GM21737 (cell line): ENCODE measurements around the gene ADGRD2.

Source experiments
- ATAC-seq: cut with Tn5 transposase; IDR thresholded peaks from one replicate; pipeline ENCODE4 v1.9.1; 2021; ENCODE audit warnings: mild to moderate bottlenecking, moderate library complexity; ENCODE audit not compliant: unreplicated experiment

Gene ADGRD2

DNA sequence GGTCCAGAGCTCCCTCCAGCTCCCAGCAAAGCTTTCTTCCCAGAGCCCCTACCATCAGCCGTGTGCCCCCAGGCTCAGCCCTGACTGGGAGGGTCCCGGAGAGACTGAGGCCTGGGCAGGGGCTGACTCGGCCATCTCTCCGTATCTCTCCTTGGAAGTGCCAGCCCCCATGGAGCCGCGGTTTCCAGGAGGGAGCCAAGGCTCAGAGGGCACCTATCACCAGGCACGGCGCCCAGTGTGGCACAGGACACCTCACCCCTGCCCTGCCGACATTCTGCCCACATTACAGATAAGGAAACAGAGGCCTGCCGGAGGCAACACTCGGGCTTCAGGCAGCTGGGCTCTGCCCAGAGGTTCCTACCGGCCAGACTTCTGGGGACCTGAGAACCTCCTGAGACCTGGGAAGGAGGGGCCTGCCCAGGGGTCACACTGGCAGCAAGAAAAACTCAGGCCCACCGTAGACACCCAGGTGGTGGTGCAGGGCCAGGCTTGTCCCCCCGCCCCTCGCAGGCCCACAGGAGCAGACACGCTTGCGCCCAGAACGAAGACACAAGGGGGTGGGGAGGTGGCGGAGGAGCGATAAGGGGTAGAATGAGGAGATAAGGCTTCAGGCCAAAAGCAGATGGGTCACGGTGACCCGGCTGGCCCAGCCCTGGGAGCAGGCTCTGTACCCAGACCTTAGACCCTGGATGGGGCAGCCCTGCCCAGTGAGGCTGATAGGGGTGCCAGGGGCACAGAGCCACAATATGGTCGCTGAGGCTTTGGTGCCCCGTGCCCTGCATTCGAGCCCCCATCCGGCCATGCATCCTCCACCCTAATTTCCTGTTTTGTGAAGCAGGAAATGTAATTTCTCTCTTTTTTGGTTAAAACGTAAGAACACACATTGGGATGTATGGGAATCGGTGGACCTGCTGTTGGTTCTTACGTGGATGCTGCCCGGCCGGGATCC is 45.1 kb downstream of the ADGRD2 start:
- no peak for ATAC-seq

DNA sequence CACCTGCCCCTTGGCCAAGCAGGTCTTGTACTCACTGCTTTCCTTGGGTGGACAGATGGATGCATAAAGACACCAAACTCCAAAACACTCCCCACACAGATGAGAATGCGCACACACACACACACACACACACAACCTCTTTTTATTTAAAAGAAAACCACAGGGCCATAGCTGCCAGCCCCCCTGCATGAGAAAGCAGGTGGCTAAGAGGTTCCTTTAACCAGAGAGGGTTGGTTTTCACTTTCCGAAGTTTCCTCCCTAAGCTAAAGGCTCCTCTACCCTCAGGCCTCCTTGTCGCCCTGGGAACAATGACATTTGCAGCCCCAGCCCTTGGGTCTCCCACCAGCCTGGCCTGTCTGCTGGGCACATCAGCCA is 45.8 kb downstream of the ADGRD2 start:
- ATAC-seq: no peak

DNA sequence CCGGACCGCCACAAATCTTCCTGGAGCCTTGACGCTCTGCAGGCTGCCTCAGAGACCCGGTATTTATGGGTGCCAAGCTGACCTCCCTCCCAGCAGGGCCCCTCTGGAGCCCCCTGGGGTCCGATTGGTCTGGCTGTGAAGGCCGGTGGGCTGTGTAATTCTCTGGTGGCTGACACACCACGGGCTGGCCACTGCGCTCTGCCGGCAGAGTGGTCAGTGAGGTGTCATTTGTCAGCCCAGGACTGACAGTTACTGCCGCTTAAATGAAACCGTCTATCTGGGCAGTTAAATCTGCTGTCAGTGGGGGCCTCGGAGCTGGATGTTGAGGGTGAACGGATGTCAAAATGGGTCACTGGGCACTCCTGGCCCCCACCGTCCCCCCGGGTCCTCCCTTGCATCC is 46.2 kb downstream of the ADGRD2 start:
- ATAC-seq: no peak

DNA sequence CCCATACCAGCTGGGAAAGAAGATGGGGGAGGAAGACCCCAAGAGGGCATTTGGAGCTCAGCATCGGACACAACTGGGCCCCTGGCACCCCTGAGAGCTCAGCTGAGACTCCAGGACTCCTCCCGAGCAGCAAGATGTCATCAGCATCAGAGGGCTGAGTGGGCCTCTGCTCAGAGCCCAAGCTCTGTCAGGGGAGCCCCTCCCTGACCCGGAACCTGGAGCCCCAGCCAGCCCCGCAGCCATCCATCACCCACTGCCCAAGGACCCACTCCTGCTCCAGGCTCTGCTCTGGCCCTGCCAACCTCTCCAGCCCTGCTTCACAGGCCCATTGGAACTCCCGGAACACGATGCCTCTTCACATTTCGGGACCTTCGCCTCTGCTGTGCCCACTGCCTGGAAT is 47.2 kb downstream of the ADGRD2 start:
- ATAC-seq: no peak

DNA sequence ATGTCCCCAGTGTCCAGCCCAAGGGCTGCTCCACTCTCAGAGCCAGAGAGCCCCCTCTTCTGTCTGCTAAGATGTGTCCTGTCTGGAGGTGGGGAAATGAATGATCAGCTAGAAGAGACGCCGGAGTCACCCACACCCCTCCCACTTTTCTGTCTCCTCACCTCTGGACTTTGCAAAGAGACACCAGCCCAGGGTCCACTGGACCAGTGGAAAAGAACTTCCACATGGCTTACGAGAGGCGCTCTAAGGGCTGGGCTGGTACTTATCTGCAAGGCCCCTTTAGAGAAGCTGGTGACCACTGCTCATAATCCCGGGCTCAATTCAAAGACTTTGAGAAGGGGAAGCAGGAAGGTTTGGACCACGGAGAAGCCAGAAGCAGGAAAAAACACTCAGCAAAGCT is 47.8 kb downstream of the ADGRD2 start:
- ATAC-seq: no peak

DNA sequence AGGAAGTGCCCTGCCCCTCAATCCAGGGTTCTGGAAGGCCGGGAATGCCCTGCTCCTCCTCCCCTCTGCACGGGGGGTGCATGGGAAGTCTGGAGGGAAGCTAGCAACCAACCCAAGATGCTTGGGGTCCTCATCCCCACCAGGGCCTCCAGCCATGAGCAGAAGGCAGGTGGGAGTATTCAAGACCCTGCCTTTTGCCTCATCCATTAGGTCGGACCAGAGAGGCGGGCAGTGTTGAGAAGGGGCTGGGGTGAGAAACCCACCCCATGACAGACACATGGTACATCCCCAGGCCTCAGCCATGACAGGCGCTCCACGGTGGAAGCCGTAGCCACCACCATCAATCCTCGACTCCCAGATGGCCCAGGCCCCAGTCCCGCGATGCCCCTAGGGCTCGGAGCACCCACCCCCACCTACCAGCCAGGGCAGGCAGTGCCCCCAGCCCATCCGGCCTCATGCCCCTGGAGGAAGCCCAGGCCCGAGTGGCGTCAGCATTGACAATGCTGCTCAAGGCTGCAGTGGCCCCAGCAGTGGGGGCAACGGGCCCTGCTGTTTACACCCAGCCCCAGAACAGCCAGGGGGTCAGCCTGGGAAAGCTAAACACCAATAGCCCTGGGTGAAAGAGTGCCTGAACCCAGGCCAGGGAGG is 48.4 kb downstream of the ADGRD2 start:
- no peak for ATAC-seq

DNA sequence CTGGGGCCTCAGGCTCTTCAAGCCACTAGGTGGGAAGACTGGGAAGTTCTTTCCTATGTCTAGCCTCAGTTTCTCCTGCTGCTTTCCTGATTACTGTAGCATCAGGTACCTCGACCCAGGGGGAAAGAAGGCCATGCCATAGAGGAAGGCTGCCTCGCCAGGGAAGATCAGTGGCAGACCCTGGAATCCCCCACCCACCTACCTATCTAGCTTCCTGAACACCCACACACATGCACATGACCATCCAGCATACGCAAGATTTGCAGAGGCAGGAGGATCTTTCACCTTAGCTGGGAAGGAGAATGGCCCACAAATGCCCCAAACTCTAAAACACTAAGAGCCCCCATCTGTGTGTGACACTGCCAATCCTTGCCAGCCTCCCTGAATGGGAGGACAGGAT is 49.0 kb downstream of the ADGRD2 start:
- no peak for ATAC-seq

DNA sequence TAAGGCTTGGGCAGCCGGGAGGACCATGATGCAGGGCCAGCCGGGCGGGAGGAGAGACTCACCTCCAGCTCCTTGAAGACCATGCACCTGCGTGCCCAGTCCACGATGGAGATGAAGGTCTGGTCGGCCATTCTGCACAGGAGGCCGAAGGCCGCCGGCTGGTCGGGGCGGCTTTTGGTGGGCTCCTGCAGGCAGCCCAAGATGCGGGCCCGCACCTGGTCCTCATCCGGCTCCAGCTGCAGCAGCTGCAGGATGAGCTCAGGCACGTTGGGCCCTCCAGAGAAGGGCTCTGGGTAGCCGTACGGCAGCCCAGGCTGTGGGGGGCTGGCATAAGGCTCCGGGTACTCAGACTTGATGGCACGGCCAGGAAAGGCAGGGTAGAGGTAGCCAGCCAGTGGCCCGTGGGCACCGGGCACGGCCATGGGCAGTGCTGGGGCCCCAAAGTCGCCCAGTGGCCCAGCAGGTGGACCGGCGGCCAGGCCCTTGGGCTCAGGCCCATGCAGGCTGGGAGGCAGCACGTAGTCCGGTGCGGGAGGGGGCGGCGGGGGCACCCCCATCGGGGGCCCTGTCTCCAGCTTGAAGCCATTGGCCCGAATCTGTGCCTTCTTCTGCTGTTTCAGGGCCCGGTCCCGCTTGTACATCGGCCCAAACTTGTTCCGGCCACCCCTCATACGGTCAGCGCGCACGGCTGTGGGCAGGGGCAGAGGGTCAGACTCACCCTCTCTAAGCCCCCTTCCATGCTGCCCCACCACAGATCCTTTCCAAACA is 50.0 kb downstream of the ADGRD2 start:
- no peak for ATAC-seq

DNA sequence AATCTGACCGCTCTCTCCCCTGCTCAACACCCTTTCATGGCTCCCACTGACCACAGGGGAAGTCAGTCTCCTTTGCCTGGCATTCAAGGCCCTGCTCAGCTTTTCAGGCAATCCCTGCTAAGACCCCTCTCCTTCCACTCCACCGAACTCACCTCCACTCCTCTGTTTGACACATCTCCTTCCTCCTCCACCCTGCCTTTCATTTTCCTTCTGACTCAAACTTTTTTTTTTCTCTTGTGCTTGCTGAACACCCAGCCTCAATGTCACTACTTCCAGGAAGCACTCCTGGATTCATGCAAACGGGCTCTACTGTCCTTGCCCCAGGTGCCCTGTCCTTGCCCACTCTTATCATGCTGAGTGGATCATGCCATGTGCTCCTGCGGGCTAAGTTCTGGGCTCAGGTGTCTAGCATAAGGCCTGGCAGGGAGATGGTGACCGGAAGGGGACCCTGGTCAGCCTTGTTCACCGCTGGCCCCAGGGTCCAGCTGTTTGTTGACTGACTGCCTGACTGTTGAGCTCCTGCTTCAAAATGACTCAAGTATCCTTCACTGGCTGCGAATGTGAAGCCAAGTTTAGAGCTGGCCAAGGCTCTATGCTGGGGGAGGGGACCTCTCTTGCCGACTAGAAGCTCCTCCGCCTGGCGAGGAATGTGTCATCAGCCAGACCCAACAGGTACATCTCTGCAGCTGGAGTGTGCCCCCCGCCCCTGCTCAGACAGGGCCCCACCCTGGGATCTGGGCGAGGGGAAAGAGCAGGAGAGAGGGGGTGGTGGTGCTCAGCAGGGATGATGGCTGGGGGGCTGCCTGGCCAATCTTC is 50.8 kb downstream of the ADGRD2 start:
- ATAC-seq: no peak

DNA sequence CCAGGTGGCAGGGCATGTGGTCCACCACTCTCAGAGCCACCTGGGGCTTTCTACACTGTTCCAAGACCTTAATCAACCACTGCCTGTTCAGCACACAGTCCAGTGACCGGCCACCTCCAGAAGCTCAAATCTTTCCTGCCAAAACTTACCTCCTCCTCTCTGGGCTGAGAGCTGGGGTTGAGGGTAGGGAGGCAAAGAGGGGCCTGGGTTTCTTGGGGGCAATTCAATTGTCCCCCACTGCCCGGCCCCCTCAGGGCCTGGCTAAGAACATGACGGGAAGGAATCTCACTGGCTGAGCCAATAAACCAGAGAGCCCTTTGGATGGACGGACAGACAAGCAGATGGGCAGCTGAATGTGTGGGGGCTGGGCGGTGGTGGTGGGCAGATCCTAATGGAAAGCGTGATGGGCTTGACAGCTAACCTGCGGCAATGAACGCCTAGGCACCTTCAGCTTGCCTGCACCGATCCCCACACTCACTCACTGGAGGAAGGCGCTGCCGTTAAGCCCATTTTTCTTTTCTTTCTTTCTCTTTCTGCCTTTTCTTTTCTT is 51.6 kb downstream of the ADGRD2 start:
- ATAC-seq: no peak

DNA sequence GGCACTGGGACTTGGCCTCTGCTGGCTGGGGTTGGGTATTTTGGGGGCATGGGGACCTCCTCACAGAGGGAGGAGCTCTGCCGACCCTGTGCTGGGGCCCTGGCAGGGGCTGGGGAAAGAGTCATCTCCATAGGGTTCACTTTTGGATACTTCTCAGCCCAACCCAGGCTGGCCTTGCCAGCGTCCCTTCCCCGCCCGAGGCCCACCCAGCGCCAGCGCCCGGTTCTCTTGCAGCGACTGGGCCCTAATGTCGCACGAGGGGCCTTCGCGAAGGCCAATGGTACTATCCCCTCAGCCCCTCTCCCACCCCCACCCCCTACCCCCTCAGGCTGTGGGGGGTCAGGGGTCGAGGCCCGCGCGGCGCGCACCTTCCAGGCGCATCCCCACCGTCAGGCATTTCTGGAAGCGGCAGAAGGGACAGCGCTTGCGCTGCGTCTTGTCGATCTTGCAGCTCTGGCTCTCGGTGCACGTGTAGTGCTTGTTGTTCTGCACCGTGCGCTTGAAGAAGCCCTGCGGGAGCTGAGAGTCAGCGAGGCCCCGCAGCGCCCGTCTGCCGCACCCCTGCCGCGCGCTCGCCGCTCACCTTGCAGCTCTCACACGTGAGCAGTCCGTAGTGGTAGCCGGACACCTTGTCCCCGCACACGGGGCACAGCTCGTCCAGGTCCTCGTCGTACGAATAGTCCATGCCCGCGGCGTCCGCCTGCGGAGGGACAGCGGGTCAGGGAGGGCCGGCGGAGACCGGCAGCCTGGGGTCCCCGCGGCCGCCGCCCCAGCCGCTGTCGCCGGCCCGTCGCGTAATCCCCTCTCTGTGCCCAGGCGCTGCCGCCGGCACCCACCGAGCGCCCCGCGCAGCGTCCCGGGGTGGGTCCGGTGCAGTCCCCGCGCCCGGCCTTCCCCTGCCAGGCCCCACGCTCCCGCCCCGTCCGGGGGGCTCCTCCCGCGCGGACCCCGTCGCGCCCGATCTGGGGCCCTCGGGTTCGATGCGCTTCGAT is 52.8 kb downstream of the ADGRD2 start:
- ATAC-seq: no peak

DNA sequence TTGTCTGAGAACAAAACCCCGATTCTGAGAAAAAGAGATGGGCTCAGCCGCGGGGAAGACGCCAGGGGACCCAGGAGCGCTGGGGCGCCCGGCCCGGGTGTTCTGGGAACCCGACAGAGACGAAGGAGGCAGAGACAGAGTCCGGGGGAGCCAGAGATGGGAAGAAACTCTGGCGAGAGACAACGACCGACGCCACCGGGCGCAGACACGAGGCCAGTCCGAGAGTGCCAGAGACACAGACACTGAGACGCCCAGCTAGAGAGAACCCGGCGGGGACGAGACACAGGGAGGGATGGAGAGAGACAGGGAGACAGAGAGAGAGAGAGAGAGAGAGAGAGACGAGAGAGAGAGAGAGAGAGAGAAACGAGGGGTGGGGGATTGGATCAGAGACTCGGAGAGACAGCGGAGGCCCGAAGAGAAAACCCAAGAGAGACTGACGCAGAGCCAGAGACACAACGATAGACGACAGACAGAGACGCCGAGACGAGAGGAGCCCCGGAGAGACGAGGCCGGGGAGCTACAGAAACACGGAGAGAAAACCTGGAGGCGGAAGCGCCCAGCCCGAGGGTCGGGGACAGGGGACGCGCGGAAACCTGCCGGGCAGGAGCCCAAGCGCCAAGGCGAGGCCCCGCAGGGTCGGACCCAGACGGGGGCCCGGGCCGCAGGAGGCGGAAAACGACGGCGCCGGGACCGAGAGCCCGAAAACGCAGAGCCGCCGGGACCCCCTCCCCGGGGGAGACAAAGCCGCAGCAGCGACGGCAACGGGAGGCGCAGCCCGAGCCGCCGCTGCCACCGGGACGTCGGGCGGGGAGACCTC is 53.7 kb downstream of the ADGRD2 start:
- ATAC-seq: no peak

DNA sequence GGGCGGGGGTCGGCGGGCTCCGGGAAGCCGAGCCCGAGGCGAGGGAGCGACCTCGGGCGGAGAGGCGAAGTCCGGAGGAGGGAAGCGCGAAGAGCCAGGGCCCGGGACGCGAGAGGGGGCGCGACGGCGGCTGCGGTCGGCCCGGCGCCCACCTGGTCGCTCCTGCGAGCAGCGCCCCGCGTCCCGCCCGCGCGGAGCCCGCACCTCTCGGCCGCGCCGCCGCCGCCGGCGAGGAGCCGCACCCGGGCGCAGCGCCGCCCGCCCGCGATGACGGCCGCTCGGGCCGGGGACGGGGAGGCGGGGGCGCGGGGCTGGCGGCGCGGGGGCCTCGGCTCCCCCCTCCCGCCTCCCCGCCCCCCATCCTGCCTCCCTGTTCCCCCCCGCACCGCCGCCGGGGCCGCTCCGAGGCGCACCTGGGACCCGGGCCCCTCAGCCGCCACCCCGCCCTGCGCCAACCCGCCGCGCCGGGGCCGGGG is 54.3 kb downstream of the ADGRD2 start:
- no peak for ATAC-seq

DNA sequence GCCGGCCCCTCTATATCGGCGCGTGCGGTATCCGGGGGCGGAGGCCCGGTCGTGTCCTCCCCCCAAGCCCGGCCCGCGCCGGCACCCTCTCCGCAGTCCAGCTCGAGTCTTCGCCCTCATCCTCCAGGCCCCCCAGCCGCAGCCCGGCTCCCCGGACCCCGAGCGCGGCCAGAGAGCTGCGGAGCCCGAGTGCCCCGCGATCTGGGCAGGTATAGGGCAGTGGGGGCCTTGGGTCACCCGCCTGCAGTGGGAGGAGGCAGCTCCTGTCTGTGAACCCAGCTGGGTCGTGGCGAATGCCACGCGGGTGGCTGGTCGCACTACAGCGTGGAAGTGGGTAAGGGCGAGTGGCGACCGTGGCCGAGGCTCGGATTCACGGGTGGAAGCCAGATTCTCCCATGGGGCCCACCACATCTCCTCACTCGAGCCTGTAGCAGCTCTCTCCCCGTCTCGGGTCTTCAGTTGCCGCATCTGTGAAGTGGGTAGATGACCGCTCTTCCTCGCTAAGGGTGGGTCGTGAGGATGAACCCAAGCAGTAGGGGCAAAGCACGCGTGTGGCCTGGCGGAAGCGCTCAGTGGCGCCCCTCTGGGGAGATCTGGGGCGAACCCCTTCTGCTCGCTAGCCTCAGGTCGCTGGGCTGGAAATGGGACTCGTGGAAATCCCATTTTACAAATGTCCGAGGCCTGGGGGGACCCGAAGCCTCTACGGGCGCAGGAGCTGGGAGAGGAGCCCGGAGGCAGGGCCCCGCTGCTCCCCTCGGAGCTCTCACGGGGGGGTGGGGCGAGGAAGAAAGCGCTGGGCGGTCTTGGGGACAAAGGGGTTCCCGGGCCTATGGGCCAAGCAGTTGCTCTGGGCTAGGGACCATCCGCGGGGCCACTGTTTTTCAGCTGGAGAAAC is 55.0 kb downstream of the ADGRD2 start:
- no peak for ATAC-seq

DNA sequence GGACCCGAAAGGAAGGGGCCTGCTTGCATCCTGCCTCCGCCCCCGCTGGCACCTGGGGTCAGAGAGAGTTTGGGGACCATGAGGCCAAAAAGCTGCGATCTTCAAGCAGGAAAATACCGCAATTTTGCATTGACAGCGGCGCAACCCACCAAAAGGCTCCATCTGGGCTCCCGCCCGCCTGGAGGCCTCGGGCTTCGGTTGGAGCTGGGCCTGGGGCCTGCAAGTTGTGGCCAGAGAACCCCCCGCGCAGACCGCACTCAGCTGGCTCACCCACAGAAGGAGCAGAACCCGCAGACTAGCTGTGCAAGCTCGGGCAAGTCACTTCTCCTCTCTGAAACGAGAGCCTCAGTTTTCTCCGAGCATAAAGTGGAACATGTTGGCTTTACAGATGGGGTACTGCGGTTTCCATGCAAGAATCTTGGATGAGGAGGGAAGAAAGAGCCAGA is 55.7 kb downstream of the ADGRD2 start:
- no peak for ATAC-seq

DNA sequence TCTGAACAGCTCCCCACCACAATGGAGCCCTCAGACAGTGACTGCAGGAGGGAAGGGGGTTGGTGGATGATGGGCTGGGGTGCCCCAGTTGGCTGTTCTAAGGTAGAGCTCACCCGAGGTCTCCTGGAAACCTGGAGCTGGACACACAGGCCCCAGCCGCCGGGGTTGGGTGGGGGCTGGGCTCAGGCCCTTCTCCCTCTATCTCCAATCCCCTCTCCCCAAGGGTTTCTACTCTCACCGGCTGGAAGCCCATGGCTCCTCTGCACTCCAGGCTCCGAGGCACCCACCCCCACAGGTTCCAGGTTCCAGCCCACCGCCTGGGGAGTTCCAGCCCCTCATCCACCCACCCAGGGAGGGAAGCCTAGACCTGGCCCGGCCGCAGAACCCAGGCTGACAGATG is 56.2 kb downstream of the ADGRD2 start:
- ATAC-seq: no peak
